HG02642 (cell line): ENCODE data around the gene FAM13B.
"Not testable (repeated sequence)": the region's sequence is repeated elsewhere in the genome, so short reads cannot be mapped to it uniquely, and the experiment has no call there.

ENCODE experiments used
- ATAC-seq: cut with Tn5 transposase; IDR thresholded peaks from one replicate; pipeline ENCODE4 v1.9.1; 2021; ENCODE audit warnings: mild to moderate bottlenecking; ENCODE audit not compliant: unreplicated experiment, poor library complexity

Gene FAM13B

GRCh38 chr5:138032572-138033385 is at the start of gene FAM13B:
Gene FAM13B (minus strand): TSS chr5:138033079. CDS start chr5:138019111, 13,968 bp downstream.
- ATAC-seq, result peak; percentile 64

GRCh38 chr5:138082033-138082432 is 49.2 kb upstream of the FAM13B start:
- no peak for ATAC-seq

- ATAC-seq, result no peak
These were observed 45.2 kb upstream of the FAM13B start for GRCh38 chr5:138078006-138078643.

GRCh38 chr5:138077064-138077696 is 44.3 kb upstream of the FAM13B start:
- no peak for ATAC-seq

GRCh38 chr5:138070026-138070425 is 37.1 kb upstream of the FAM13B start:
- not testable (repeated sequence) for ATAC-seq

- no peak for ATAC-seq
These were observed 36.1 kb upstream of the FAM13B start for GRCh38 chr5:138068742-138069600.

GRCh38 chr5:138067945-138068344 is 35.1 kb upstream of the FAM13B start:
- no peak for ATAC-seq

GRCh38 chr5:138065102-138065501 is 32.2 kb upstream of the FAM13B start:
- ATAC-seq, result no peak

- no peak for ATAC-seq
These were observed 31.6 kb upstream of the FAM13B start for GRCh38 chr5:138064526-138064925.

- no peak for ATAC-seq
These were observed 22.1 kb upstream of the FAM13B start for GRCh38 chr5:138054847-138055558.

- ATAC-seq, result no peak
These were observed 21.3 kb upstream of the FAM13B start for GRCh38 chr5:138054206-138054605.

- ATAC-seq, result no peak
These were observed 20.7 kb upstream of the FAM13B start for GRCh38 chr5:138053554-138053953.

- ATAC-seq, result not testable (repeated sequence)
These were observed 19.8 kb upstream of the FAM13B start for GRCh38 chr5:138052718-138053117.

GRCh38 chr5:138051441-138052296 is 18.8 kb upstream of the FAM13B start:
- ATAC-seq, result no peak

GRCh38 chr5:138045283-138045682 is 12.4 kb upstream of the FAM13B start:
- not testable (repeated sequence) for ATAC-seq

GRCh38 chr5:138038826-138039225 is 5.9 kb upstream of the FAM13B start:
- no peak for ATAC-seq

GRCh38 chr5:138037907-138038633 is 5.2 kb upstream of the FAM13B start:
- no peak for ATAC-seq

- ATAC-seq, result no peak
These were observed 4.4 kb upstream of the FAM13B start for GRCh38 chr5:138037271-138037670.
